ENCODE results near the gene LIN37. TPM values are rescaled to one million over a fixed set of nuclear protein-coding genes. Genes with fewer than 3 reads are reported as not detected.
A peak's percentile ranks its signal among the peaks of the same experiment; 100 is the strongest.

Gene LIN37
- total and polyA plus RNA-seq, 2 of the 13 experiments (the other 11 are each of a cell fraction or from before 2014, with no cell fraction given) = 6.3 to 8.7 TPM

DNA sequence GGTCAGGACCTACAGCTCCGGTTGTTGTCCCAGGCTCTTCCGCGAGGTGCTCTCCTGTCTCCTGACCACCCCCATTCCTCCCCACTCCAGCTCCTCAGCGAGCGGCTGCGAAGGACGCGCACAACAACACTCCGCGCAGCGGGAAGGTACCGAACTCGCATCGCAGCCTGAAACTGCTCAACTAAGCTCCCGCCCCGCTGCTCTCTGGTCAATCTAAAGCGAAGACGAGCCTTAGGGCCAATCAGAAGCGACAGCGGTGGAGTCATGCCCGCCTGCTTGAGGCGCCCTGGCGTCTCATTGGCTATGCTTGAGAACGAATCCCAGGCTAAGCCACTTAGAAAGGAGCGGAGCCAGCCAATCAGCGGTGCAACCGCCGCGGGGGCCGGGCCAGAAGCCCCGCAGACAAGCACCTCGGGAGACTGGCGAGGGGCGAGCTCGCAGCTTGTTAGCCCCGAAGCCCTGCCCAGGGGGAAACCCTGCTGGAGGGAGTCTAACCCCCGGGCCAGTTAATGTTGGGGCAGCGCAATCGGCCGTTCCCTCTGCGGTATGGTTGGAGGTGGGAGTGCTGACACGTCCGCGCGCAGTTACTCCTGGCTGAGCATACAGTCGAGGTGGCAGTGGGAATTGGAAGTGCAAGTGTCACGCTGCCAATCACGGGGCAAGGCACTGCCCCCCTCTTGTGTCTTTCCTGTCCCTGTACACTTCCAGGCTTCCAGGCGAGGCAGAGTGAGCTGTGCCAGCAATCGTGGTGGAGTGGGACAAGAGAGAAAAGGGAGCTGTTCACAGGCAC, 46.0 kb upstream of the LIN37 start (continued):
- TF ChIP-seq, protein P1, sequence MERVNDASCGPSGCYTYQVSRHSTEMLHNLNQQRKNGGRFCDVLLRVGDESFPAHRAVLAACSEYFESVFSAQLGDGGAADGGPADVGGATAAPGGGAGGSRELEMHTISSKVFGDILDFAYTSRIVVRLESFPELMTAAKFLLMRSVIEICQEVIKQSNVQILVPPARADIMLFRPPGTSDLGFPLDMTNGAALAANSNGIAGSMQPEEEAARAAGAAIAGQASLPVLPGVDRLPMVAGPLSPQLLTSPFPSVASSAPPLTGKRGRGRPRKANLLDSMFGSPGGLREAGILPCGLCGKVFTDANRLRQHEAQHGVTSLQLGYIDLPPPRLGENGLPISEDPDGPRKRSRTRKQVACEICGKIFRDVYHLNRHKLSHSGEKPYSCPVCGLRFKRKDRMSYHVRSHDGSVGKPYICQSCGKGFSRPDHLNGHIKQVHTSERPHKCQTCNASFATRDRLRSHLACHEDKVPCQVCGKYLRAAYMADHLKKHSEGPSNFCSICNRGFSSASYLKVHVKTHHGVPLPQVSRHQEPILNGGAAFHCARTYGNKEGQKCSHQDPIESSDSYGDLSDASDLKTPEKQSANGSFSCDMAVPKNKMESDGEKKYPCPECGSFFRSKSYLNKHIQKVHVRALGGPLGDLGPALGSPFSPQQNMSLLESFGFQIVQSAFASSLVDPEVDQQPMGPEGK (CRISPR knock-in tag; IDR thresholded peaks at IDR 0.05) = 0 out of 2 replicates have a peak, but pooled peaks have one; percentile 43
- TF ChIP-seq, protein P2, sequence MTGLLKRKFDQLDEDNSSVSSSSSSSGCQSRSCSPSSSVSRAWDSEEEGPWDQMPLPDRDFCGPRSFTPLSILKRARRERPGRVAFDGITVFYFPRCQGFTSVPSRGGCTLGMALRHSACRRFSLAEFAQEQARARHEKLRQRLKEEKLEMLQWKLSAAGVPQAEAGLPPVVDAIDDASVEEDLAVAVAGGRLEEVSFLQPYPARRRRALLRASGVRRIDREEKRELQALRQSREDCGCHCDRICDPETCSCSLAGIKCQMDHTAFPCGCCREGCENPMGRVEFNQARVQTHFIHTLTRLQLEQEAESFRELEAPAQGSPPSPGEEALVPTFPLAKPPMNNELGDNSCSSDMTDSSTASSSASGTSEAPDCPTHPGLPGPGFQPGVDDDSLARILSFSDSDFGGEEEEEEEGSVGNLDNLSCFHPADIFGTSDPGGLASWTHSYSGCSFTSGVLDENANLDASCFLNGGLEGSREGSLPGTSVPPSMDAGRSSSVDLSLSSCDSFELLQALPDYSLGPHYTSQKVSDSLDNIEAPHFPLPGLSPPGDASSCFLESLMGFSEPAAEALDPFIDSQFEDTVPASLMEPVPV (CRISPR knock-in tag; IDR thresholded peaks at IDR 0.05) = peak; percentile 65; the same call in 1 of the 2 replicates
- TF ChIP-seq SNAI1 (CRISPR knock-in tag; IDR thresholded peaks at IDR 0.05; ENCODE audit: borderline replicate concordance) = 0 out of 2 replicates have a peak, but pooled peaks have one; percentile 86
- TF ChIP-seq MIER3 (CRISPR knock-in tag; IDR thresholded peaks at IDR 0.05; ENCODE audit: borderline replicate concordance) = no peak
- TF ChIP-seq POLR2AphosphoS5 (IDR thresholded peaks at IDR 0.05; ENCODE audit: low read depth, low read length) = peak; percentile 80
- TF ChIP-seq ZNF577 (CRISPR knock-in tag; IDR thresholded peaks at IDR 0.05; ENCODE audit: borderline replicate concordance, low read depth) = no peak
- TF ChIP-seq ZNF678 (CRISPR knock-in tag; IDR thresholded peaks at IDR 0.05) = 0 out of 2 replicates have a peak, but pooled peaks have one; percentile 28
- TF ChIP-seq, protein P3, sequence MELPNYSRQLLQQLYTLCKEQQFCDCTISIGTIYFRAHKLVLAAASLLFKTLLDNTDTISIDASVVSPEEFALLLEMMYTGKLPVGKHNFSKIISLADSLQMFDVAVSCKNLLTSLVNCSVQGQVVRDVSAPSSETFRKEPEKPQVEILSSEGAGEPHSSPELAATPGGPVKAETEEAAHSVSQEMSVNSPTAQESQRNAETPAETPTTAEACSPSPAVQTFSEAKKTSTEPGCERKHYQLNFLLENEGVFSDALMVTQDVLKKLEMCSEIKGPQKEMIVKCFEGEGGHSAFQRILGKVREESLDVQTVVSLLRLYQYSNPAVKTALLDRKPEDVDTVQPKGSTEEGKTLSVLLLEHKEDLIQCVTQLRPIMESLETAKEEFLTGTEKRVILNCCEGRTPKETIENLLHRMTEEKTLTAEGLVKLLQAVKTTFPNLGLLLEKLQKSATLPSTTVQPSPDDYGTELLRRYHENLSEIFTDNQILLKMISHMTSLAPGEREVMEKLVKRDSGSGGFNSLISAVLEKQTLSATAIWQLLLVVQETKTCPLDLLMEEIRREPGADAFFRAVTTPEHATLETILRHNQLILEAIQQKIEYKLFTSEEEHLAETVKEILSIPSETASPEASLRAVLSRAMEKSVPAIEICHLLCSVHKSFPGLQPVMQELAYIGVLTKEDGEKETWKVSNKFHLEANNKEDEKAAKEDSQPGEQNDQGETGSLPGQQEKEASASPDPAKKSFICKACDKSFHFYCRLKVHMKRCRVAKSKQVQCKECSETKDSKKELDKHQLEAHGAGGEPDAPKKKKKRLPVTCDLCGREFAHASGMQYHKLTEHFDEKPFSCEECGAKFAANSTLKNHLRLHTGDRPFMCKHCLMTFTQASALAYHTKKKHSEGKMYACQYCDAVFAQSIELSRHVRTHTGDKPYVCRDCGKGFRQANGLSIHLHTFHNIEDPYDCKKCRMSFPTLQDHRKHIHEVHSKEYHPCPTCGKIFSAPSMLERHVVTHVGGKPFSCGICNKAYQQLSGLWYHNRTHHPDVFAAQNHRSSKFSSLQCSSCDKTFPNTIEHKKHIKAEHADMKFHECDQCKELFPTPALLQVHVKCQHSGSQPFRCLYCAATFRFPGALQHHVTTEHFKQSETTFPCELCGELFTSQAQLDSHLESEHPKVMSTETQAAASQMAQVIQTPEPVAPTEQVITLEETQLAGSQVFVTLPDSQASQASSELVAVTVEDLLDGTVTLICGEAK (IDR thresholded peaks at IDR 0.05) = no peak
- TF ChIP-seq, protein P3 (CRISPR knock-in tag; IDR thresholded peaks at IDR 0.05) = no peak
- TF ChIP-seq, protein P4, sequence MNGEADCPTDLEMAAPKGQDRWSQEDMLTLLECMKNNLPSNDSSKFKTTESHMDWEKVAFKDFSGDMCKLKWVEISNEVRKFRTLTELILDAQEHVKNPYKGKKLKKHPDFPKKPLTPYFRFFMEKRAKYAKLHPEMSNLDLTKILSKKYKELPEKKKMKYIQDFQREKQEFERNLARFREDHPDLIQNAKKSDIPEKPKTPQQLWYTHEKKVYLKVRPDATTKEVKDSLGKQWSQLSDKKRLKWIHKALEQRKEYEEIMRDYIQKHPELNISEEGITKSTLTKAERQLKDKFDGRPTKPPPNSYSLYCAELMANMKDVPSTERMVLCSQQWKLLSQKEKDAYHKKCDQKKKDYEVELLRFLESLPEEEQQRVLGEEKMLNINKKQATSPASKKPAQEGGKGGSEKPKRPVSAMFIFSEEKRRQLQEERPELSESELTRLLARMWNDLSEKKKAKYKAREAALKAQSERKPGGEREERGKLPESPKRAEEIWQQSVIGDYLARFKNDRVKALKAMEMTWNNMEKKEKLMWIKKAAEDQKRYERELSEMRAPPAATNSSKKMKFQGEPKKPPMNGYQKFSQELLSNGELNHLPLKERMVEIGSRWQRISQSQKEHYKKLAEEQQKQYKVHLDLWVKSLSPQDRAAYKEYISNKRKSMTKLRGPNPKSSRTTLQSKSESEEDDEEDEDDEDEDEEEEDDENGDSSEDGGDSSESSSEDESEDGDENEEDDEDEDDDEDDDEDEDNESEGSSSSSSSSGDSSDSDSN (CRISPR knock-in tag; IDR thresholded peaks at IDR 0.05) = peak; percentile 55; the same call in 1 of the 2 replicates
- TF ChIP-seq SOX6 (IDR thresholded peaks at IDR 0.05) = no peak
- TF ChIP-seq SOX6 (CRISPR knock-in tag; IDR thresholded peaks at IDR 0.05) = no peak; the same call in 1 of the 2 replicates
- no peak for TF ChIP-seq ATM (IDR thresholded peaks at IDR 0.05; ENCODE audit: borderline replicate concordance)
